GM19239 (cell line): Measurements from ENCODE around the gene ADRM1.

ENCODE experiments used
- DNase-seq: peaks from one replicate; pipeline ENCODE4 v3.0.0; 2011; ENCODE audit warnings: low spot score; ENCODE audit not compliant: insufficient read length
- FAIRE-seq: peaks from 2 replicates; lab custom pipeline; 2011; peaks lifted over from hg19 to GRCh38; lab: Jason Lieb, UNC

The ADRM1 gene

GRCh38 chr20:62352402-62353288 is 49.8 kb downstream of the ADRM1 start:
- DNase-seq (no peak), FAIRE-seq (no peak)

DNA sequence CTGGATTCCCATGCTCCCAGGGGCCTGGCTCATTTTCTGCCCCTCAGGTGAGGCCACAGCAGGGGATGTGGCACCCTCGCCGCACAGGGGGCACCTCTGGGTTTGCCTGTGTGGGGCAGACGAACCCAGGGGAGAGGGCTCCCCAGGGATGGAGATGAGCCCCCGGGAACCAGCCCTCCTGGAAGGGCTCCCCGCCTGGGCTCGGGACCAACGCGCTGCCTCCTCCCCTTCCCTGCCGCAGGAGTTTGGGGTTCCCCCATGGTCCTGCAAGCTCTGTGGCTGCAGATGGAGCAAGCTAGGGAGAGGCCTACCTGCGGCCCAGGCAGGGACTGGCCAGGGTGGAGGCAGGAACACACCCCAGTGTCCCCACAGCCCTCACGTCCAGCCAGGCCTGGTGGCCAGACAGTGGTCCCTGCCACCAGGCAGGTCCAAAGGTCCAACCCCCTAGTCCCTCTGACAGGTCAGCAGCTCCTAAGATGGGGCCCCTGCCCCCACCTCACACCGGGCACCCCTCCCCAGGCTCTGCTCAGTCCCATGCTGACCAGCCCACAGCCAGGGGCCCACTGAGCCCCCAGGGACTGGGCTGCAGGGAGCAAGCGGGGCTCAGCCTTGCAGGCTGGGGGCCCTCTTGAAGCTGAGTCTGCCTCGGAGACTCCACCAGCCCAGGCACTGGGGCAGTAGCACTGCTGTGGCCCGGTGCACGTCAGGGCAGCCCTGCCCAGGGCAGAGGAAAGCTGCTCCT is 50.7 kb downstream of the ADRM1 start:
- FAIRE-seq (no peak), DNase-seq (no peak)

- FAIRE-seq: no peak
- no peak for DNase-seq
Measured at GRCh38 chr20:62354031-62354808, 51.4 kb downstream of the ADRM1 start.

GRCh38 chr20:62354811-62355341 is 52.1 kb downstream of the ADRM1 start:
- FAIRE-seq (no peak), DNase-seq (no peak)

DNA sequence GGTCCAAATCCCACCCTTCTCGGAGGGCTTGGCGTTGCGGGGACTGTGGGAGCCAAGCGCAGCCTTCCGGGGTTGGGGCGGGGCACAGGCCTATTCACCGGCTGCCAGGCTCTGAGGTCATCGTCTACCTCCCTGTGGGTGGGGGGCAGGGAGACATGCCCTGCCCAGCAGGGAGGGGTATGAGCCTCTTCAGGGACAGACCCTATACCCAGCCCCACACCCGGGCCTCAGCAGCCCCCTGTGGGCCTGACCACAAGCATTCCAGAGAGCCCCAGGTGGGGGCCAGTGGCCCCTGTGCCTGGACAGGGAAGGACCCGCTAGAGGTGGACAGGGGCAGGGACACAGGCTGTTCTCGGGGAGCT is 52.7 kb downstream of the ADRM1 start:
- DNase-seq: no peak
- no peak for FAIRE-seq

DNA sequence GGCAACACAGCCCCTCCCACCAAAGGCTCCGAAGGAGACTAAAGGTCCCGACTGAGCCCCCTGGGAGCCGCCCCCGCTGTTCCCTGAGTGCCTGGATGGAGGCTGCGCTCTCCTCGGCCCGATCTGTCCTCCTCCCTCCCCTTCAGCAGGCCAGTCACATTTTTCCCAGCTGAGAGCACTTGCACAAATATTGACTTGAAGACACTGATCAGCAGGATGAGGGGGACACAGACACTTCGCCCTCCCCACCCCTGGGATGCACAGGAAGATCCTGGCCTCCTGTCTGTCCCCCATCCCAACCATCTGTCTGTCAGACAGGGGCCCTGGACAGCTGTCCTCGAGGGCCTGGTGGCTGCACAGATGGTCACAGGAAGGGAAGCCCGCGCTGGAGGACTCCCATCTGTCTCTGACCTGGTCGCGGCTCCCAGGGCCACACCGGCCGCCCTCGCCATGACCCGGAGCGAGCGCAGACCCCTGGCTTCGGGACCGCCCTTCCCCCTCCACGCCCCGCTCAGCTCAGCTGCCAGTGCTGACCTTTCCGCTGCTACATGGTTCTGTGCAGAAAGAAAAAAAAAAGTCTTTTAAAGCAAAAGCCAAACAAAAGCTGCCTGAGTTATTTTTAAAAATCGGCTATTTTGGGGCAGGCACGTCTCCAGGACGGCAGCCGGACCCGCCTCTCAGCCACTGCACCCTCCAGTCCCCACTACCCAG is 53.2 kb downstream of the ADRM1 start:
- no peak for DNase-seq
- FAIRE-seq: no peak

DNA sequence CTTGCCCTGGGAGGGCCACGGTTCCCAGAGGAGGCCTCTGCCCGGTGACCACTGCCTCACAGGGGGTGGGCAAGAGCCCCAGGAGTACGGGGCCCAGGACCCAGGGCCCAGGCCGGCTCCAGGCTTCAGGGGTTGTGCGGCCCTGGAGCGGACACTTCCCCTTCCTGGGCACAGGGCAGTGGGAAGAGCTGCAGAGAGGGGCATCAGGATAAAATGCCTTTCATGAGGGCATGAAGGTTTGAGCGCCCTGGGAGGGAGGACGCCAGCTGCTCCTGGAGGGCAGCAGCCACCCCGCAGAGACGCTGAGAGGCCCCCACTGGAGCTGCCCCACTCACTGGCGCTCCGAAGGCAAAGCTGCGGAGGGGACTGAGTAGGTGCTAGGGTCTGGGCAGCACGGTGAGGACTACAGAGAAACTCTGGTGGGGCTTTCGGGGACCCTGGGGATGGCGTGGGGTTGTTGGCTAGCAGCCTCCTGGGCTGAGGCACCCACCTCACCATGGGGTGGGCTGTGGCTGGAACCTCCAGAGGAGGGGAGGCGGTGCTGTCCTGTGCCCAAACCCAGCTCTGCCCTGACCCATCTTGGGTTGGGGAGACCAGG is 53.9 kb downstream of the ADRM1 start:
- no peak for FAIRE-seq
- no peak for DNase-seq

- FAIRE-seq (no peak), DNase-seq (no peak)
Measured at GRCh38 chr20:62357187-62357667, 54.4 kb downstream of the ADRM1 start.

- DNase-seq: no peak
- no peak for FAIRE-seq
Measured at GRCh38 chr20:62357681-62358080, 54.9 kb downstream of the ADRM1 start.
